ENCODE data around the gene DUSP22. TPM values are rescaled to one million over a fixed set of nuclear protein-coding genes. Genes with fewer than 3 reads are reported as not detected.

Gene DUSP22
- total and polyA plus RNA-seq, 8 donors = 27.3 to 48.8 (median 33.7) TPM

GRCh38 chr6:383856-384255 lies 91.6 kb downstream of the DUSP22 start:
- Histone ChIP-seq H3K36me3 (no peaks in the 10 kb centered on the region), H3K27ac (no peak overlapping the region), H3K4me3 (no peak overlapping the region), H3K9me3 (no peaks in the 10 kb centered on the region), H3K27me3 (peaks cover 0 to 55% of the 10 kb centered on the region in 2 donors), H3K4me1 (no peaks in the 10 kb centered on the region)
- no peak for TF ChIP-seq CTCF (IDR thresholded peaks at IDR 0.05)
- intact Hi-C loops (cut with DNase I) = no loop called here
- ATAC-seq = no peak
- no peak for DNase-seq

GRCh38 chr6:384898-385297 lies 92.6 kb downstream of the DUSP22 start:
- no peaks in the 10 kb centered on the region for H3K9me3 ChIP-seq
- H3K4me1 ChIP-seq = no peaks in the 10 kb centered on the region
- DNase-seq (no peak), ATAC-seq (no peak)
- no peaks in the 10 kb centered on the region for H3K36me3 ChIP-seq
- no peak overlapping the region for H3K4me3 ChIP-seq
- no peak for TF ChIP-seq CTCF (IDR thresholded peaks at IDR 0.05)
- H3K27ac ChIP-seq = no peak overlapping the region
- intact Hi-C loops (cut with DNase I) = no loop called here
- peaks cover 8 to 56% of the 10 kb centered on the region in 2 donors for H3K27me3 ChIP-seq

- peaks cover 15 to 56% of the 10 kb centered on the region in 2 donors for H3K27me3 ChIP-seq
Measured at GRCh38 chr6:385614-386013, 93.3 kb downstream of the DUSP22 start.

GRCh38 chr6:386688-387266 lies 94.5 kb downstream of the DUSP22 start:
- Histone ChIP-seq H3K9me3 (no peaks in the 10 kb centered on the region), H3K4me1 (peaks cover under 1 to 11% of the 10 kb centered on the region in 2 donors), H3K27ac (no peak overlapping the region), H3K27me3 (peaks cover 27 to 62% of the 10 kb centered on the region in 2 donors), H3K36me3 (no peaks in the 10 kb centered on the region), H3K4me3 (no peak overlapping the region)
- intact Hi-C loops (cut with DNase I) = no loop called here
- ATAC-seq (no peak), DNase-seq (peak in 1 of 4 donors; percentile 55)
- no peak for TF ChIP-seq CTCF (IDR thresholded peaks at IDR 0.05)

More at GRCh38 chr6:385614-386013, 93.3 kb downstream of the DUSP22 start:
- ATAC-seq (no peak), DNase-seq (no peak)
- TF ChIP-seq CTCF (IDR thresholded peaks at IDR 0.05) = no peak
- no peak overlapping the region for H3K4me3 ChIP-seq
- no peaks in the 10 kb centered on the region for H3K9me3 ChIP-seq
- no peak overlapping the region for H3K27ac ChIP-seq
- H3K4me1 ChIP-seq = no peaks in the 10 kb centered on the region
- intact Hi-C loops (cut with DNase I) = no loop called here
- no peaks in the 10 kb centered on the region for H3K36me3 ChIP-seq

- peaks cover 5 to 16% of the 10 kb centered on the region in 2 donors for H3K4me1 ChIP-seq
- H3K27me3 ChIP-seq = peaks cover 32 to 68% of the 10 kb centered on the region in 2 donors
Measured at GRCh38 chr6:387293-387741, 95.0 kb downstream of the DUSP22 start.

More at GRCh38 chr6:387293-387741, 95.0 kb downstream of the DUSP22 start:
- Histone ChIP-seq H3K4me3 (no peak overlapping the region), H3K36me3 (no peaks in the 10 kb centered on the region), H3K9me3 (no peaks in the 10 kb centered on the region), H3K27ac (no peak overlapping the region)
- ATAC-seq = no peak
- intact Hi-C loops (cut with DNase I) = no loop called here
- TF ChIP-seq CTCF (IDR thresholded peaks at IDR 0.05) = no peak
- peak in 1 of 4 donors; percentile 26 for DNase-seq
